HG03064 (cell line): Measurements from ENCODE around the gene PSD4.

Experiments
- ATAC-seq: cut with Tn5 transposase; IDR thresholded peaks from one replicate; pipeline ENCODE4 v1.9.1; 2021; ENCODE audit warnings: low read depth; ENCODE audit not compliant: unreplicated experiment

The PSD4 gene

GRCh38 chr2:113257516-113258264 lies 83.9 kb downstream of the PSD4 start:
- no peak for ATAC-seq

GRCh38 chr2:113258471-113259147 lies 84.8 kb downstream of the PSD4 start:
- ATAC-seq: no peak
